ENCODE data around the gene CCDC97.
A peak's percentile ranks its signal among the peaks of the same experiment; 100 is the strongest.

The CCDC97 gene

DNA sequence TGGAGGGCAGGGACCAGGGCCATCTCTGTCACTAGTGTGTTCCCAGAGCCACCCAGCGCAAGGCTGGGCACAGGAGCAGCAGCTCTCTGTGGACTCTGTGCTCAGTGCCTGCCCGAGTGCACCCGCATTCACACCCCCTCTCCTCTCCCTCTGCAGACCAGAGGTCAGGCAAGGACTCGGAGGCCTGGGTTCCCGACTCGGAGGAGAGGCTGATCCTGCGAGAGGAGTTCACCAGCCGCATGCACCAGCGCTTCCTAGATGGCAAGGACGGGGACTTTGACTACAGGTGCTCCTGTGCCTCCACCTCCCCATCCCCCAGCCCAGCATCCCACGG lies 10.2 kb downstream of the CCDC97 start:
- no peak for DNase-seq (ENCODE audit: low read depth)

DNA sequence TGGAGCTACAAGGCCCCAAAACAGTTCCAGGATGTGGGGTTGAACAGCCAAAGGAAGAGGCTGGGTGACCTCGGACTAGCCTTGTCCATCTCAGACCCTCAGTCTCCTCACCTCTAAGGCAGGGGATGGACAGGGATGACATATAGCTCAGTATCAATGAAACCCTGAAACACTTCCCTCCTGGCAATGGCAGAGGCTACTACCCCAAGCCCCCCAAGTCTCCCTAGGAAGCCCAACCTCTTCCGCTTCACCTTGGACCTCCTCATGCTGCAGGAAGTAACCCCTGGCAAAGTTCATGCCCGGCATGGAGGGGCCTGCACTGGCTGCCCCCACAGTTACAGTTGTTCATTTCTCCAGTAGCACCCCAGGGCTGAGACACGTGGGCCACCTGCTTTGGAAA lies 10.6 kb downstream of the CCDC97 start:
- no peak for DNase-seq (ENCODE audit: low read depth)

DNA sequence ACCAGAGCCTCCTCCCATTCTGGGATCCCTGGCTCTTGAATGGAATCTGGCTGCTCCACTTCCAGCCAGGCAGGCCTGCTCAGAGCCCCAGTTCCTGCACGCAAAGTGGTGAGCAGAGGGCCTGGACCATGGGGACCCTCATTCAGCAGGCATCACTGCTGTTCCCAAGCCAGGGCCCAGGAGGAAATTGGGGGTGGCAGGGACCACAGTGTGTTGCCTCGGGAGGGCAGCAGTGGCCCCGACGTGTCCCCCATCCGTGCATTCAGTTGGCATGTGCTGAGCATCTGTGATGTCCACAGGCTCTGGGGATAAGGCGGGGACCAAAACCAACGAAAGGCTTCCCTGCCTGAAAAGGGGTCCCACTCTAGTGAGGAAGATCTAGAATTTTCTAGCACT lies 11.2 kb downstream of the CCDC97 start:
- no peak for DNase-seq (ENCODE audit: low read depth)

DNA sequence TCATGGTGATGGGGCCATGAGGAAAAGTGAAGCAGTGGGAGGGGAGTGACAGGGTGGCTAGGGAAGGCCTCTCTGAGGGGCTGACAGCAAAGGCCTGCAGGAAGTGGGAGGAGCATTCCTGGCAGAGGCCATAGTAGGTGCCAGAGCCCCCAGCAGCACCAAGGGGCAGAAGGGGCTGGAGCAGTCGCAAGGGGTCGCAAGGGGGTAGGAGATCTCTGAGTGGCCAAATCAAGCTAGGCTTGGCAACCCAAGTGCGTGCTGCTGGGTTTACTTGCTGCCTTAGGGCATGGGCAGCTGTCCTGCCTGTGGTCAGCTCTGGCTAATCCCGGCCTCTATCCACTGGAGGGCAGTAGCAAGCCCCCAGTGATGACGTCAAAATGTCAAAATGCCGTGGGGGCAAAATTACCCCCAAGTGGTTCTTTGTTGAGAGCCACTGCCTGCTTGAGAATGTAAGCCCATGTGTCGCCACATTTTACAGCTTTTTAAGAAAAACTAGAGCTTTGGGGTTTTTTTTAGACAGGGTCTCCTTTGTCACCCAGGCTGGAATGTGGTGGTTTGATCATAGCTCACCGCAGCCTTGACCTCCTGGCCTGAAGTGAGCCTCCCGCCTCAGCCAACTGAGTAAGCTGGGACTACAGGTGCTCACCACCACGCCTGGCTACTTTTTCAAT lies 11.8 kb downstream of the CCDC97 start:
- no peak for DNase-seq (ENCODE audit: low read depth)

DNA sequence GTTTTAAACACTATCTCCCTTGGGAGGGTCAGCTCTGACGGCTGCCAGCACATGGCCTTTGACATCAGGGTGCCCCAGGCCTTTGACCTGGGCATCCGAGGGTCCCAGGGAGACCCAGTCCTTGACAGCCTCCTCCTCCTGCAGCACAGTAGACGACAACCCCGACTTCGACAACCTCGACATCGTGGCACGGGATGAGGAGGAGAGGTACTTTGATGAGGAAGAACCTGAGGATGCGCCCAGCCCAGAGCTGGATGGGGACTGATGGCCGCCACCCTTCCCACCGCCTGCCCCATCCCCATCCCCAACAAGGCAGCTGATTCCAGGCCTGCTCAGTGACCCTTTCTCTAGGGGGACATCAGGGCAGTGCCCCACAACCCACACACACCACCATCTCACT lies 12.5 kb downstream of the CCDC97 start:
- no peak for DNase-seq (ENCODE audit: low read depth)

DNA sequence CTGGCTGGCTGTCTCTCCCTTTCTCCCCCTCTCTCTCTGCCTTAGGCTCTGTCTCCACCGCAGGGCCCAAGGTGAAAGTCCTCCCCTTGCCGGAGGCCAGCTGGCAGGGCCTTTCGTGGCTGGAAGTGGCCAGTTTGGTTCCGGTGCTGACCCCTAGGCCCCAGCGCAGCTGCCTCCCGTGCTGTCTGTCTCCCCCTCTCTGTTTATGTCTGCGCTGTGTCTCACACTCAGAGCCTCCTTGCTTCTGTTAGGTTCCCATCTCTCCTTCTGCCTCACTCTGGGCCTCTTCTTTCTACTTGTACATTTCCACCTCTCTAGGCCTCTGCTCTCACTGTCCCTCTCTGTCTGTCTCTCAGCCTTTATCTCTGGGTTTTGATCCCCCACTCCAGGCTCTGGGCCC lies 13.1 kb downstream of the CCDC97 start:
- no peak for DNase-seq (ENCODE audit: low read depth)

DNA sequence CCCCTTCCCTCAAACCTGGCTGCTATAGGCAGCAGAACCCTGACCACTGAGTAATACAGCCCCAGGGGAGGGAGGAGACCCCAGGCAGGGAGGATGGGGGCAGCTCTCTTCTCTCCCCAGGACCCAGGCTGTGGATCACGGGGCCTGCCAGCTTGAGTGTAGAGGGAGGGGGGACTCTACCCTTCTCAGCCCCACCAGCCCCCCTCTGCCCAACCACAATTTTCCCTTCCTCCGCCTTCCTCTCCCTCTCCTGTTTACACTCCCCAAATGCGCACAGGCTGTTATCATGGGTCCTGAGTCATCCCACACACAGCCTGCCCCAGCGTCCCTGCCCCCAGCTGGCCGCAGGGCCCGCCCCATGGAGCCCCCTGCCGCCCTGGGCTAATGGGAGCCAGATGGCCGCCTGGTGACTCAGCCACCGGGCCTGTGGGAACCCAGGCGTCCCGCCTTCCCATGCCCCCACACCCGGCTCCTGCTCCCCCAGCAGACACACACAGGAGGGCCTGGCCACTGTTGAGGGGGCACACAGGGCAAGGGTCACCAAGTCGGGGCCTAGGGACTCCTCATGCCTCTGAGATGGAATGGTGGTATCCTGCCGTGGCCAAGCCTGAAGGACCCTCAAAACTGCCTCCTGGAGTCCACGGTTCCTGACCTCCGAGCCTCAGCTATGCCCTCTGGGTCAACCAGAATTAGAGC lies 13.6 kb downstream of the CCDC97 start:
- DNase-seq (ENCODE audit: low read depth) = no peak

DNA sequence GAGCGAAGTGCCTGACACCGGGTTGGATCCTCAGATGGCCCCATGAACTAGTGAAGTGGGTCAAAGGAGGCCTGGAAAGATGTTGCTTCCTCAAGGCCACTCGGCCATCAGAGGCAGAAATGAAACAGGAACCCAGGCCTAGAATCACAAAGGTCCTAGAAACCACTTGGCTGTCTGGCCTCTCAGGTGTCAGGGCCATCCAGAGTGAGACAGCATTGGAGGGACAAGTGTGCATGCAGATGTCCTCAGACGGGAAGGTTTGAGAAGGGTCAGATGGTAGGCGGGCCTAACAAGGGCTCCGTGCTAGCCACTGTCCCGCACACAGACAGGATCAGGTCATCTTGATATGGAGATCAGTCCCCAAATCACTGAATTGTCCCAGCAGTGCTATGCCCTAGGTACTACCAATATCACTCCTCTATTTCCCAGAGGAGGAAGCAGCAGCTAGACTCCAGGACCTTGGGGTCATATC lies 14.3 kb downstream of the CCDC97 start:
- no peak for DNase-seq (ENCODE audit: low read depth)

DNA sequence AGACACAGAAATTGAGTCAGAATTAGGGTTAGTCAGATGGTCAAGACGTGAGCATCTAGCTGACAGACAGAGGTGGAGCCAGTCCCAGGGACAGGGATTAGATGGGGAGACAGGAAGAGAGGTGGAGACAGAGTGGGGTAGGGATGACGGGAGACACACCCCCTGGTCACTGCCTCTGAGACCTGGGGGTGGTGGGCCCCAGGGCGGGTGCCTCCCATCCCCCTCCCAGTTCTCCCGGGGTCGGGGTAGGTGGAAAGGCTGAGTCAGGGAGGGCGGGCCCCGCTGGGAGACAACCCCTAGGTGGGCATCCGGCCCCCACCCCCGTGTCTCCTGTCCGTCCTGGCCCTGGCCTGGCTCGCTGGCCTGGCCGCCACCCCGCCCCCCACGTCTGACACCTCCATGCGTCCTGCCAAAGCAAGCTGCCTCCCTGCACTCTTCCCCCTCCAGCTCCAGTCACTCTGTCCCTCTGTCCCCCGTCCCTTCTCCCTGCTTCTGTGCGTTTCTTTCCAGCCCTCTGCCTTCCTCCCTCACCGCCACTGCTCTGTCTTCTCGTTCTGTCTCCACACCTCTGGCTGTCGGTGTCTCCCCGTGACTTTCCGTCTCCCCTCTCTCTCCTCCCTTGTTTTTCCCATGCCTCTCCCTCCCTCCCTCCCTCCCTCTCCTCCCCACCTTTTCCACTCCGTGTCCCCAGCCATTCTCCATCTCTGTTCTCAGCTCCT lies 15.1 kb downstream of the CCDC97 start:
- peak; percentile 42 for DNase-seq (ENCODE audit: low read depth)

DNA sequence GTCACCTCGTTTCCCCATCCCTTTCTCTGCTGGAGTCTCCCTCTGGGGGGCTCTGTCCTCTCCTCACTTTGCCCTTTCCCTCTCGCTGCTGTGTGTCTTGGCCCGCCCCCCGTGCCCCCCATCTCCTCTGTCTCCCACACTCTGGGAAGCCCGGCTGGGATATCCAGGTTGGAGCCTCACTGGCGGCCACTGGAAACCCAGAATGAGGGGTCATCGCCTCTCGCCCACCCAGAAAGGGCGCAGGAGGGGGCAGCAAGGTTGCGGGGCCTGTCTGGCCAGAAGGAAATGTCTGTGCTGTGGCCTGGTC lies 15.6 kb downstream of the CCDC97 start:
- no peak for DNase-seq (ENCODE audit: low read depth)

DNA sequence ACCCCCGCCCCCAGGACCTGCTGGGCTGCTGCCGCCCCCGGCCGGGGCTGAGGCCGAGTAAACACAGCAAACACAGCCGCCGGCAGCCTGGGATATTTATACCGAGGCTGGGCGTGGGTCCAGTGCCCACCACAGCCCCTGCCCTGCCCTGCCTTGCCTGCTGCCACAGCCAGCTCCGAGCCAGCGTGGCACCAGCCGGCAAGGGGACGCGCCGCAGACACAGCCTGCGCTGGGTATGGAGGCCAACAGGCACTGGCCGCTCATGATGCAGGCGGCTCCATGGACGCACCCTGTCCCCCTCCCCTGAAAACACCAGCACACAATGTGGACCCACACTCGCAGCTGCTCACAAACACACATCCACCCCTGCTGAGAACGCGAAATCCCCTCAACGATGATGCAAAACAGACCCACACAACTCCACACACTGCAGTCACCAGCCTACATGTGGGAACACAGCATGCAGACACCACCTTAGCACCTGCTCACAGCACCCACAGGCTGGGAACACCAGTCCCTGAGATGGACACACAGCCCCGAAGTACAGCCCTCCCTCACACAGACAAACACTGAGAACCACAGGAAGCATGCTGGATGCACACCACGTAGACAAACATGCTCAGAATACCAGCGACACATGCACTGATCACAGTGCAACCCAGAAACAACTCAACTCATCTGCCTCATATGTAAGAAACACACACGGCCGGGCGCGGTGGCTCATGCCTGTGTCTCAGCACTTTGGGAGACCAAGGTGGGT lies 16.2 kb downstream of the CCDC97 start:
- DNase-seq (ENCODE audit: low read depth) = no peak

DNA sequence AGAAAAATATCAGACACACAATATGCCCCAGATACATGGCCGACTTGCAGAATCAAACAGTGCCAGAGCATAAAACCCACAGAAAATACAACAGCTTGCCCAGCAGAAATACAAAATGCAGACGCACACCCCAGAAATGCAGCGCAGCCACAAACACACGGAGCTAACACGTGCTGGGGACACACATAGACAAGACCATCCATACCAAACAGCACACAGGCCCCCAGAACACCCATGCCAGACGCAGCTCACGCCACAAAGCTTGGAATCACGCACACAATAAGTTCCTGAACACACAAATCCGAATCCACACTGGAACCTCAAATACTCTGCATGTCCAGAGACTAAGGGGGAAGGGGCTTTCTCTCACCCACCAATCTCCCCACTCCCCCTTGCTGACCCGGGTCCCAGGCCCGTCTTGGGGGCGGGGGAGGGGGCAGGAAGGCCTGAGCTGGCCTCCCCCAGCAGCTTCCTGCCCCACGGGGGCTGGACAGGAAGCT lies 17.2 kb downstream of the CCDC97 start:
- DNase-seq (ENCODE audit: low read depth) = no peak

DNA sequence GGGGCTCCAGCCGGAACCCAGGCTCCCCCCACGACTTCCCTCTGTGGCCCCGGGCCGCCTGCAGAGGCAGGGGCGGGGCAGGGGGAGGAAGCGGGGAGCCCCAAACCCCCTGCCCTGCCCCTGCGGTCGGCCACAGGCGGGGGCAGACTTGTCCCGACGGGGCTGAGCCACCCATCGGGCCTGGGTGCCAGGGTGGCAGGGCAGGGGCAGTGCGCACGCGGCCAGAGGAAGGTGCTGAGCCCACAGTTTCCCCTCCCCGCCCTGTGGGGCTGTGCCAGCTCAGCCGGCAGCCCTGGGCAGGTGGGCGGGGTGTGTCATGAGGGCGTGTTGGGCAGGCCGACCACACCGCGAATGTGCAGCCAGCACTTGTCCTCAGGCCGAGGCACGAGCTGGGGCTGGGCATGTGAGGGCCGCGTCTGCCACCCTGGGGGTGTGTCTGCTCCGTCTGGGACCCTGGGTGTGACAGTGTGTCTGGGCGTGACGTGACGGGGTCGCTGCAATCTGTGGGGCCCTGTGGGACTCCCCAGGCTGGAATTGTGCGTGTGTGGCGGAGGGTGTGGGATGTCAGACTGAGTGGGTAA lies 17.7 kb downstream of the CCDC97 start:
- peak; percentile 84 for DNase-seq (ENCODE audit: low read depth)

DNA sequence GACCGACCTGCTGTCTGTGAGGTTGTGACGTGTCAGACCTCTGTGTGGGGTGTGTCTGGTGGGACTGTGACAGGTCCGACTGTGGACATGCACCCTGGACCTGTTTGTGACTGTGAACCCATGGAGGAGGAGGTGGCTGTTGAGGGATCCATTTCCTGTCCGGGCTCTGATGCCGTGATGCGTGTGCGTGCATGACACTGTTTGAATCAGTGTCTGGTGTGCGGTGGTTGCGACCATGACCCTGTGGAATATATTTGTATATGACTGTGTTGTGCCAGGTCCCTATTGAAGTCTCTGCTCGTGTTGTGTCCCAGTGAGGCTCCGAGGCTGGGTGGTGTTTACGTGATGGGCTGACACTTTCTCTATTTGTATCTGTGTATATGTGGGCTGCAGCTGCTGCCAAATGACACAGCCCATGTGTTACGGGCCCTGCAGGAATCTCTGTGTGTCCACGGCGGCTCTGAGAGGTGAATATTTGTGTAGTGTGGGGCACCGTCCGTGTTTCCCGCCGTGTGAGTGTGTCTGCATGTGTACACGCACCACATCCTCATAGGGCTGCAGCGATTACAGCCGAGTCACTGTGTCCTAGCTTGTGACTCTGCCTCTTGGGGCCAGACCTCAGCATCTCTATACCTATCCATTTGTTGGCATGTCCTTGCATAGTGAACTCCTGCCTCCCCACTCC lies 18.3 kb downstream of the CCDC97 start:
- no peak for DNase-seq (ENCODE audit: low read depth)

DNA sequence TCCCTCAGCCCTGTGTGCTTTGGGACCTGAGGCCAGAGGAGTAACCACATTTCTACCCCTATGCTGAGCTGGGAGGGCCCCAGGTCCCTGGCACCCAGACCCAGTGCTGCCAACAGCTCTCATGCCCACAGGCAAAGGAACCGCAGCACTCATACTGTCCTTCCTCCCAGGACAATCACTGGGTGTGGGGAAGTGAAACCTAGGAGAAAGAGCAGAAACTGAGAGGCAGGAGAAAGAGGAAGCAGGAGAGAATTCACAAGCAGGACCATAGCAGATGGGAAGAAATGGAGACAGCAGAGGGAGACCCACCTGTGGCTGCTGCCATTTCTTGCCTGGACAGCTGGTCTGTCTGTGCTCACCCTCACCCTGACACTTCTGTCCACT lies 18.9 kb downstream of the CCDC97 start:
- no peak for DNase-seq (ENCODE audit: low read depth)

DNA sequence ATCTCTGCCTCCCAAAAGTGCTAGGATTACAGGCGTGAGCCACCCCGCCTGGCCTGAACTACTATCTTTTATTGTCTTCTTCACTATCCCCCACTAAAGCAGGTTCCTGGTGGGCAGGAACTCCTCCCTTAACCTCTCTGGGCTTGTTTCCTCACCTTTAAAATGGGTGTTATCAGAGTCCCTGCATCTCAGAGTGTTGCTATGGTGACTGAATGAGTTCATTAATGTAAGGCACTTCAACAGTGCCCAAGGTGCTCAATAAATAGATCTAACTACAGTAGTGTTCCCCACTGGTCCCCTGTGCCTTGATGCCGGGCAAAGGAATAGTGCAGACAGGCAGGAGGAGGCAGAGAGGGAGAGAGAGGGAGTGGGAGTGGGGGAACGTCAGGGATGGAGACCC lies 20.5 kb downstream of the CCDC97 start:
- no peak for DNase-seq (ENCODE audit: low read depth)

DNA sequence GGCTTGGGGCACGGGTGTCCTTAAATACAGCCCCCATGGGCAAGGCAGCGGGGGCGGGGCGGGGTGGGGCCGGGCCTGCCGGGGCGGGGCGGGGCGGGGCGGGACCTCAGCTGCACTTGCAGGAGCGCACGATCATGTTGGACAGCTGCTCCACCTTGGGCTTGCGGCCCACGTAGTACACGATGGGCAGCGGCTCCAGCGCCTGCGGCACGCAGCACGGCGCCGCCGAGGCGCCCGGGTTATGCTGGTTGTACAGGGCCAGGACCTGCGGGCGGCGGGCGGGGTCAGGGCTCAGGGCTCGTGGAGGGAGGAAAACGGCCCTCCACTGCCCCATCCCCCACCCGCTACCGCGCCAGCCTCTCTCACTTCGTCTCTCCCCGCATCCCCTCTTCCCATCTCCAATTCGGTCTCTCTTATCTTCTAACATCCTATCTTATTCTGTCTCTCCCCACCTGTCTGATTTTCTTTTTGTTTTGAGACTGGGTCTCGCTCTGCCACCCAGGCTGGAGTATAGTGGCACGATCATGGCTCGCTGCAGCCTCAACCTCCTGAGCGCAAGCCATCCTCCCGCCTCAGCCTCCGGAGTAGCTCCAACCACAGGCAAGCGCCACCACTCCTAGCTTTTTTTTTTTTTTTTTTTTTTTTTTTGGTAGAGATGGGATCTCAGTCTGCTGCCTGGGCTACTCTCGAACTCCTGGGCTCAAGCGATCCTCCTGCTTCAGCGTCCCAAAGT lies 21.1 kb downstream of the CCDC97 start:
- no peak for DNase-seq (ENCODE audit: low read depth)

DNA sequence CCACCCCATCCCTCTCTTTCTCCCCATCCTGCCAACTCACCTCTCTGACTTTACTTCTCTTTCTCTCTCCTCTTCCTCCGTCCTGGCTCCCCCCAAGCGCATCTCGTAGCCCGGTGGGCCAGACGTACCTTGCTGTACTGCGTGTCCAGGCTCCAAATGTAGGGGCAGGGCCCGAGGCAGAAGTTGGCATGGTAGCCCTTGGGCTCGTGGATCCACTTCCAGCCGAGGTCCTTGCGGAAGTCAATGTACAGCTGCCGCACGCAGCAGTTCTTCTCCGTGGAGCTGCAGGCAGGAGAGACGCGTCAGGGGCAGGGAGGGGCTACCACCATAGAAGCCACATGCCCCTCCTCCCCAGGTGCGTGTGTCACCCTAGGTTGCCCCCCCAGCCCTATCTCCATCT lies 22.0 kb downstream of the CCDC97 start:
- DNase-seq (ENCODE audit: low read depth) = no peak

DNA sequence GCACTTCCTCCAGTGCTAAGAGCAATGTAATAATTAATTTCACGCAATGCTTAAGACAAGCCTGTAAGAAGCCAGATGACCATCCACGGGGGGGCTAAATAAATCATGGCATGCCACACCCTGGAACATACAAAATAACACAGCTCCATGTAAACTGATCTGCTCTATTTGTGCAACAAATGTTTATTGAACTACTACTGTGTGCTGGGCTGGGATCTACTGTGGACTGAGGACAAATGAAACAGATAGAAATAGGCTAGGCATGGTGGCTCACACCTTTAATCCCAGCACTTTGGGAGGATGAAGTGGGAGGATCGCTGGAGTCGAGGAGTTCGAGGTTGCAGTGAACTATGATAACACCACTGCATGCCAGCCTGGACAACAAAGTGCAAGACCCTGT lies 22.5 kb downstream of the CCDC97 start:
- no peak for DNase-seq (ENCODE audit: low read depth)

DNA sequence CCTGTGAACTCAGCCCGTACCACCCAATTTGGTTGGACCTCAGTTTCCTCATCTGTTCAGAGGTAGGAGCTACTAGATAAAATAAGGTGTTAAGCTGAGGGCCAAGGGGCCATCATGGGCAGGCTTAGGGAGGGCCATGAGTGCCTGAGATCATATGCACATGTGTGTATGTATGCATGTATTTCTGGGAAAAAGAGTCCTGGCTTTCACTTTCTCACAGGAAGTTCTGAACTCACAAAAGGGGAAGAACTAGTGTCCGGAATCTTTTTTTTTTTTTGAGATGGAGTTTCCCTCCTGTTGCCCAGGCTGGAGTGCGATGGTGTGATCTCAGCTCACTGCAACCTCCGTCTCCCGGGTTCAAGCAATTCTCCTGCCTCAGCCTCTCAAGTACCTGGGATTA lies 24.8 kb downstream of the CCDC97 start:
- no peak for DNase-seq (ENCODE audit: low read depth)

DNA sequence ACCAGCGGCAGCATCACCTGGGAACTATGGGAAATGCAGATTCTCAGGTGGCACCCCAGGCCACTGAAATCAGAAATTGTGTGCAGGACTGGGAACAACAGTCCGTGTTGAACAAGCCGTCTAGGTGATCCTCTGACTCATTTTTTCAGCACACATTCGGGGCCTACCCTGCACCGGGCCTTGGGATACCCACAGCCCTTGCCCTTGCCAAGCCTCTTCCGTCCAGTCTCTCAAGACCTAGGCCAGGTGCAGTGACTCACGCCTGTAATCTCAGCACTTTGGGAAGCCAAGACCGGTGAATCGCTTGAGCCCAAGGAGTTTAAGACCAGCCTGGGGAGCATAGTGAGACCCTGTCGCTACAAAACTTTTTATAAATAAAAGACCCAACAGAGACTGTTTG lies 25.5 kb downstream of the CCDC97 start:
- no peak for DNase-seq (ENCODE audit: low read depth)

Measured in stimulated activated CD8-positive, alpha-beta memory T cell treated with anti-CD3 and anti-CD28 coated beads, Interleukin-12 subunit alpha, Interleukin-12 subunit beta, amount 100 ng/mL, for 4 hours (primary cell).